Pancreas (tissue), 10 donors: Measurements from ENCODE around the gene FAT4. TPM values are rescaled to one million over a fixed set of nuclear protein-coding genes. Genes with fewer than 3 reads are reported as not detected.

ENCODE experiments used
- ATAC-seq, 4 donors: fragments of 200-7000 bp; cut with Tn5 transposase; one replicate each; pipeline versions ENCODE4 v1.8.0 to v1.9.1; 2020; ENCODE audit warnings: mild to moderate bottlenecking in 4 of 4, moderate library complexity in 4 of 4
- DNase-seq, 6 donors: peaks; one replicate each; pipeline ENCODE4 v3.0.0-alpha.2; 2020
- FAIRE-seq: peaks from 2 replicates; lab custom pipeline; 2012; peaks lifted over from hg19 to GRCh38; lab: Jason Lieb, UNC
- H3K27ac ChIP-seq, 4 donors: fragments of 200-600 bp; sonication (generic); 1 replicate in 3 of 4; 2 replicates in 1 of 4; pipeline versions ENCODE4 v1.5.0 to v1.8.0; 2020
- H3K27me3 ChIP-seq, 4 donors: fragments of 200-600 bp; one replicate each; pipeline ENCODE4 v1.8.0; 2021
- H3K36me3 ChIP-seq, 3 donors: fragments of 200-600 bp; sonication (generic) in 1 of 3; one replicate each; pipeline versions ENCODE4 v1.5.0 to v1.8.0; 2020 to 2021
- H3K4me1 ChIP-seq, 3 donors: fragments of 200-600 bp; one replicate each; pipeline ENCODE4 v1.8.0; 2021
- H3K4me3 ChIP-seq, 4 donors: fragments of 200-600 bp; sonication (generic) in 2 of 4; one replicate each; pipeline versions ENCODE4 v1.5.0 to v1.8.0; 2020 to 2021
- H3K9me3 ChIP-seq, 4 donors: fragments of 200-600 bp; one replicate each; pipeline ENCODE4 v1.8.0; 2021
- CTCF ChIP-seq, 4 donors: fragments of 200-600 bp; sonication (generic) in 3 of 4; IDR thresholded peaks; one replicate each; pipeline versions ENCODE4 v1.5.0 to v1.8.0; 2021; ENCODE audit warnings: antibody characterized with exemption in 4 of 4
- WGBS, 2 donors: extraction: QIAGEN DNeasy Blood & Tissue Kit; methylation state at CpG; one replicate each; pipeline ENCODE4 v1.1.7; 2013; 5-methylcytosine and 5-hydroxymethylcytosine counted together
- intact Hi-C, 3 donors: fragments of 100-400 bp; cut with DNase I; formaldehyde crosslinking; loops; one replicate each; pipeline versions ENCODE4 v1.11.1 to v1.14.2; 2022
- polyA plus RNA-seq, 2 donors: library from polyadenylated mRNA; stranded (reverse); fragments of 200-250 nt; gene quantifications; one replicate each; pipeline ENCODE4 v1.2.3, GENCODE V29; 2013
- total RNA-seq, 6 donors: library from RNA; stranded (reverse); fragmentation: NEBNext Ultra II Directional in 4 of 6; extraction: Animal tissue kit (Norgen Biotek cat#: 25700) in 4 of 6; gene quantifications; one replicate each; pipeline versions ENCODE4 v1.2.1 to v1.2.4, GENCODE V29; 2021 to 2023
- donor health status: healthy with polysubstance abuse.
- donor health status: DM: no; HTN: no; CAD: no; lungs with moderate emphysema.
- donor health status: DM: no; HTN: no; CAD: no.
- donor health status: control.
- donor health status: control.
- donor health status: Bipolar disorder and iron deficiency.
- donor health status: DM: yes; HTN: yes; CAD: no.
- donor health status: DM: no; HTN: no; CAD: no.
- donor health status: DM: no; HTN: no; CAD: no.
- donor health status: DM: yes; HTN: yes; CAD: no.

Gene FAT4
- total and polyA plus RNA-seq, 8 donors: 0.27 to 2.6 (median 1.3) TPM

- TF ChIP-seq CTCF (IDR thresholded peaks at IDR 0.05): no peak
- no peak for ATAC-seq
- Histone ChIP-seq H3K4me1 (no peaks in the 10 kb centered on the region), H3K27ac (no peak overlapping the region), H3K4me3 (no peak overlapping the region), H3K36me3 (no peaks in the 10 kb centered on the region), H3K9me3 (no peaks in the 10 kb centered on the region), H3K27me3 (no peaks in the 10 kb centered on the region)
- DNase-seq: no peak
- FAIRE-seq: no peak
- WGBS, 2 donors: 87 to 94% methylated on average over 5 of the region's 5 CpGs
- intact Hi-C loops: no loop called here
Measured at GRCh38 chr4:125268068-125268755, 46.5 kb upstream of the FAT4 start.

GRCh38 chr4:125276811-125277210 is 37.9 kb upstream of the FAT4 start:
- FAIRE-seq: no peak
- no peak for TF ChIP-seq CTCF (IDR thresholded peaks at IDR 0.05)
- 72 to 83% methylated on average over 1 of the region's 1 CpG for whole genome bisulfite sequencing, 2 donors
- no peaks in the 10 kb centered on the region for H3K27me3 ChIP-seq
- DNase-seq: no peak
- intact Hi-C loops: no loop called here
- no peaks in the 10 kb centered on the region for H3K9me3 ChIP-seq
- no peak for ATAC-seq
- H3K36me3 ChIP-seq: no peaks in the 10 kb centered on the region
- no peak overlapping the region for H3K27ac ChIP-seq
- no peaks in the 10 kb centered on the region for H3K4me1 ChIP-seq
- no peak overlapping the region for H3K4me3 ChIP-seq

- Histone ChIP-seq H3K27ac (no peak overlapping the region), H3K36me3 (no peaks in the 10 kb centered on the region), H3K4me1 (no peaks in the 10 kb centered on the region), H3K27me3 (no peaks in the 10 kb centered on the region), H3K4me3 (no peak overlapping the region), H3K9me3 (no peaks in the 10 kb centered on the region)
- no peak for DNase-seq
- no peak for TF ChIP-seq CTCF (IDR thresholded peaks at IDR 0.05)
- 79 to 82% methylated on average over 3 of the region's 3 CpGs for WGBS, 2 donors
- no peak for FAIRE-seq
- ATAC-seq: no peak
- intact Hi-C loops: no loop called here
Measured at GRCh38 chr4:125277790-125278189, 37.0 kb upstream of the FAT4 start.

- Histone ChIP-seq H3K27ac (no peak overlapping the region), H3K4me3 (no peak overlapping the region), H3K36me3 (no peaks in the 10 kb centered on the region), H3K9me3 (no peaks in the 10 kb centered on the region), H3K27me3 (no peaks in the 10 kb centered on the region), H3K4me1 (no peaks in the 10 kb centered on the region)
- intact Hi-C loops: loop anchor here in 1 of 3 donors (10.0 kb wide), 1 partner anchor 946 kb away; no protein-coding TSS in a partner anchor
- ATAC-seq (no peak), DNase-seq (peak in 3 of 6 donors; percentile 33 to 61 (median 57)), FAIRE-seq (no peak)
- TF ChIP-seq CTCF (IDR thresholded peaks at IDR 0.05): no peak
- WGBS, 2 donors: 95 to 96% methylated on average over 34 of the region's 34 CpGs
Measured at GRCh38 chr4:125280892-125281403, 33.8 kb upstream of the FAT4 start.

- intact Hi-C loops: loop anchor here in 1 of 3 donors (10.0 kb wide), 1 partner anchor 949 kb away; no protein-coding TSS in a partner anchor
- DNase-seq (no peak), ATAC-seq (peak in 3 of 4 donors; percentile 34 to 46 (median 43)), FAIRE-seq (peak; percentile 94)
- 0 to 1% methylated on average over 4 of the region's 4 CpGs for WGBS, 2 donors
- Histone ChIP-seq H3K27me3 (no peaks in the 10 kb centered on the region), H3K27ac (no peak overlapping the region), H3K4me1 (no peaks in the 10 kb centered on the region), H3K36me3 (no peaks in the 10 kb centered on the region), H3K4me3 (no peak overlapping the region), H3K9me3 (no peaks in the 10 kb centered on the region)
- peak; percentile 26 to 57 (median 39) for TF ChIP-seq CTCF (IDR thresholded peaks at IDR 0.05)
Measured at GRCh38 chr4:125283707-125284279, 31.0 kb upstream of the FAT4 start.
